ENCODE measurements around the gene FABP6. TPM values are rescaled to one million over a fixed set of nuclear protein-coding genes. Genes with fewer than 3 reads are reported as not detected.

The FABP6 gene
- total RNA-seq, 1 experiment from 2014 or later: 2.9 TPM

GRCh38 chr5:160269017-160269416, 39.7 kb downstream of the FABP6 start (continued):
- TF ChIP-seq ZNF512 (CRISPR knock-in tag; IDR thresholded peaks at IDR 0.05; ENCODE audit: borderline replicate concordance): no peak

- ChIA-PET CTCF (interaction anchor here (0.5 to 1.6 kb wide), 6 partner anchors 9 to 121 kb away, joined by 3 to 10 read pairs (median 4); no protein-coding TSS in a partner anchor), POLR2A (interaction anchor here (0.7 to 1.2 kb wide), 2 partner anchors 10 to 63 kb away, joined by 3 to 5 read pairs; no protein-coding TSS in a partner anchor)
- Mint-ChIP-seq H3K27ac (peak overlapping the region; percentile 93), H3K36me3 (peaks cover 21% of the 10 kb centered on the region), H3K4me1 (peaks cover 58% of the 10 kb centered on the region), H3K4me3 (no peak overlapping the region), H3K9me3 (no peaks in the 10 kb centered on the region), H3K27me3 (ENCODE audit: low read depth) (no peaks in the 10 kb centered on the region; the same call in 1 of the 2 replicates)
- TF ChIP-seq PREB (CRISPR knock-in tag; IDR thresholded peaks at IDR 0.05; ENCODE audit: borderline replicate concordance): no peak
- TF ChIP-seq RELA (CRISPR knock-in tag; IDR thresholded peaks at IDR 0.05; ENCODE audit: borderline replicate concordance): no peak
- TF ChIP-seq, protein P1, sequence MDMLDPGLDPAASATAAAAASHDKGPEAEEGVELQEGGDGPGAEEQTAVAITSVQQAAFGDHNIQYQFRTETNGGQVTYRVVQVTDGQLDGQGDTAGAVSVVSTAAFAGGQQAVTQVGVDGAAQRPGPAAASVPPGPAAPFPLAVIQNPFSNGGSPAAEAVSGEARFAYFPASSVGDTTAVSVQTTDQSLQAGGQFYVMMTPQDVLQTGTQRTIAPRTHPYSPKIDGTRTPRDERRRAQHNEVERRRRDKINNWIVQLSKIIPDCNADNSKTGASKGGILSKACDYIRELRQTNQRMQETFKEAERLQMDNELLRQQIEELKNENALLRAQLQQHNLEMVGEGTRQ (CRISPR knock-in tag; IDR thresholded peaks at IDR 0.05): no peak
- TF ChIP-seq HMGA2 (CRISPR knock-in tag; IDR thresholded peaks at IDR 0.05): no peak
- TF ChIP-seq ZNF512 (CRISPR knock-in tag; IDR thresholded peaks at IDR 0.05; ENCODE audit: borderline replicate concordance): no peak
- TF ChIP-seq ZNF232 (CRISPR knock-in tag; IDR thresholded peaks at IDR 0.05): no peak
- TF ChIP-seq SP1 (CRISPR knock-in tag; conservative IDR thresholded peaks at IDR 0.05): no peak
- TF ChIP-seq CBFB (CRISPR knock-in tag; IDR thresholded peaks at IDR 0.05; ENCODE audit: low read depth): no peak
- TF ChIP-seq JAZF1 (CRISPR knock-in tag; IDR thresholded peaks at IDR 0.05): no peak
- TF ChIP-seq TEAD4 (CRISPR knock-in tag; IDR thresholded peaks at IDR 0.05): no peak
- TF ChIP-seq SOX15 (CRISPR knock-in tag; IDR thresholded peaks at IDR 0.05): no peak
- TF ChIP-seq, protein P2, sequence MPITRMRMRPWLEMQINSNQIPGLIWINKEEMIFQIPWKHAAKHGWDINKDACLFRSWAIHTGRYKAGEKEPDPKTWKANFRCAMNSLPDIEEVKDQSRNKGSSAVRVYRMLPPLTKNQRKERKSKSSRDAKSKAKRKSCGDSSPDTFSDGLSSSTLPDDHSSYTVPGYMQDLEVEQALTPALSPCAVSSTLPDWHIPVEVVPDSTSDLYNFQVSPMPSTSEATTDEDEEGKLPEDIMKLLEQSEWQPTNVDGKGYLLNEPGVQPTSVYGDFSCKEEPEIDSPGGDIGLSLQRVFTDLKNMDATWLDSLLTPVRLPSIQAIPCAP (CRISPR knock-in tag; IDR thresholded peaks at IDR 0.05): no peak
- TF ChIP-seq ETV6 (CRISPR knock-in tag; IDR thresholded peaks at IDR 0.05): no peak
- TF ChIP-seq, protein P3, sequence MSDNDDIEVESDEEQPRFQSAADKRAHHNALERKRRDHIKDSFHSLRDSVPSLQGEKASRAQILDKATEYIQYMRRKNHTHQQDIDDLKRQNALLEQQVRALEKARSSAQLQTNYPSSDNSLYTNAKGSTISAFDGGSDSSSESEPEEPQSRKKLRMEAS (CRISPR knock-in tag; IDR thresholded peaks at IDR 0.05): no peak
- TF ChIP-seq, protein P4, sequence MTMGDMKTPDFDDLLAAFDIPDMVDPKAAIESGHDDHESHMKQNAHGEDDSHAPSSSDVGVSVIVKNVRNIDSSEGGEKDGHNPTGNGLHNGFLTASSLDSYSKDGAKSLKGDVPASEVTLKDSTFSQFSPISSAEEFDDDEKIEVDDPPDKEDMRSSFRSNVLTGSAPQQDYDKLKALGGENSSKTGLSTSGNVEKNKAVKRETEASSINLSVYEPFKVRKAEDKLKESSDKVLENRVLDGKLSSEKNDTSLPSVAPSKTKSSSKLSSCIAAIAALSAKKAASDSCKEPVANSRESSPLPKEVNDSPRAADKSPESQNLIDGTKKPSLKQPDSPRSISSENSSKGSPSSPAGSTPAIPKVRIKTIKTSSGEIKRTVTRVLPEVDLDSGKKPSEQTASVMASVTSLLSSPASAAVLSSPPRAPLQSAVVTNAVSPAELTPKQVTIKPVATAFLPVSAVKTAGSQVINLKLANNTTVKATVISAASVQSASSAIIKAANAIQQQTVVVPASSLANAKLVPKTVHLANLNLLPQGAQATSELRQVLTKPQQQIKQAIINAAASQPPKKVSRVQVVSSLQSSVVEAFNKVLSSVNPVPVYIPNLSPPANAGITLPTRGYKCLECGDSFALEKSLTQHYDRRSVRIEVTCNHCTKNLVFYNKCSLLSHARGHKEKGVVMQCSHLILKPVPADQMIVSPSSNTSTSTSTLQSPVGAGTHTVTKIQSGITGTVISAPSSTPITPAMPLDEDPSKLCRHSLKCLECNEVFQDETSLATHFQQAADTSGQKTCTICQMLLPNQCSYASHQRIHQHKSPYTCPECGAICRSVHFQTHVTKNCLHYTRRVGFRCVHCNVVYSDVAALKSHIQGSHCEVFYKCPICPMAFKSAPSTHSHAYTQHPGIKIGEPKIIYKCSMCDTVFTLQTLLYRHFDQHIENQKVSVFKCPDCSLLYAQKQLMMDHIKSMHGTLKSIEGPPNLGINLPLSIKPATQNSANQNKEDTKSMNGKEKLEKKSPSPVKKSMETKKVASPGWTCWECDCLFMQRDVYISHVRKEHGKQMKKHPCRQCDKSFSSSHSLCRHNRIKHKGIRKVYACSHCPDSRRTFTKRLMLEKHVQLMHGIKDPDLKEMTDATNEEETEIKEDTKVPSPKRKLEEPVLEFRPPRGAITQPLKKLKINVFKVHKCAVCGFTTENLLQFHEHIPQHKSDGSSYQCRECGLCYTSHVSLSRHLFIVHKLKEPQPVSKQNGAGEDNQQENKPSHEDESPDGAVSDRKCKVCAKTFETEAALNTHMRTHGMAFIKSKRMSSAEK (CRISPR knock-in tag; IDR thresholded peaks at IDR 0.05; ENCODE audit: borderline replicate concordance): no peak
- no peak for TF ChIP-seq MYBL2 (CRISPR knock-in tag; IDR thresholded peaks at IDR 0.05)
- no peak for TF ChIP-seq FOXK1 (CRISPR knock-in tag; IDR thresholded peaks at IDR 0.05)
- no peak for TF ChIP-seq TCF7 (CRISPR knock-in tag; IDR thresholded peaks at IDR 0.05; ENCODE audit: low read depth)
- TF ChIP-seq SMAD3 (CRISPR knock-in tag; IDR thresholded peaks at IDR 0.05; ENCODE audit: borderline replicate concordance): no peak
- TF ChIP-seq, protein P5, sequence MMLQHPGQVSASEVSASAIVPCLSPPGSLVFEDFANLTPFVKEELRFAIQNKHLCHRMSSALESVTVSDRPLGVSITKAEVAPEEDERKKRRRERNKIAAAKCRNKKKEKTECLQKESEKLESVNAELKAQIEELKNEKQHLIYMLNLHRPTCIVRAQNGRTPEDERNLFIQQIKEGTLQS (CRISPR knock-in tag; conservative IDR thresholded peaks at IDR 0.05): no peak
- DNase-seq (ENCODE audit: low spot score) (no peak), ATAC-seq (no peak)
These were observed 41.4 kb downstream of the FABP6 start for GRCh38 chr5:160270704-160271103.
